Measurements from ENCODE around the gene FOLR3. TPM values are rescaled to one million over a fixed set of nuclear protein-coding genes. Genes with fewer than 3 reads are reported as not detected.
"Not testable (repeated sequence)": the region's sequence is repeated elsewhere in the genome, so short reads cannot be mapped to it uniquely, and the experiment has no call there.

The FOLR3 gene
- total RNA-seq, 1 donor from 2014 or later, result not detected

GRCh38 chr11:72177656-72178055 lies 42.1 kb downstream of the FOLR3 start:
- no peak overlapping the region for H3K4me3 ChIP-seq (ENCODE audit: low read depth, low read length)
- no peak for TF ChIP-seq CTCF (IDR thresholded peaks at IDR 0.05; ENCODE audit: insufficient read depth, low read length, poor library complexity, severe bottlenecking)
- no peaks in the 10 kb centered on the region for H3K36me3 ChIP-seq (ENCODE audit: control insufficient read depth, insufficient read depth, low read length)
- H3K27me3 ChIP-seq (ENCODE audit: control insufficient read depth, insufficient read depth, low read length), result no peaks in the 10 kb centered on the region
- DNase-seq (ENCODE audit: low read depth), result no peak

GRCh38 chr11:72179049-72179803 lies 43.7 kb downstream of the FOLR3 start:
- TF ChIP-seq CTCF (IDR thresholded peaks at IDR 0.05; ENCODE audit: insufficient read depth, low read length, poor library complexity, severe bottlenecking), result no peak
- DNase-seq (ENCODE audit: low read depth), result no peak
- Histone ChIP-seq H3K4me3 (ENCODE audit: low read depth, low read length) (no peak overlapping the region), H3K36me3 (ENCODE audit: control insufficient read depth, insufficient read depth, low read length) (no peaks in the 10 kb centered on the region), H3K27me3 (ENCODE audit: control insufficient read depth, insufficient read depth, low read length) (no peaks in the 10 kb centered on the region)

- no peaks in the 10 kb centered on the region for H3K36me3 ChIP-seq (ENCODE audit: control insufficient read depth, insufficient read depth, low read length)
- TF ChIP-seq CTCF (IDR thresholded peaks at IDR 0.05; ENCODE audit: insufficient read depth, low read length, poor library complexity, severe bottlenecking), result no peak
- DNase-seq (ENCODE audit: low read depth), result no peak
- H3K4me3 ChIP-seq (ENCODE audit: low read depth, low read length), result no peak overlapping the region
- H3K27me3 ChIP-seq (ENCODE audit: control insufficient read depth, insufficient read depth, low read length), result no peaks in the 10 kb centered on the region
Measured at GRCh38 chr11:72179804-72180396, 44.4 kb downstream of the FOLR3 start.

- DNase-seq (ENCODE audit: low read depth); H3K27me3 ChIP-seq (ENCODE audit: control insufficient read depth, insufficient read depth, low read length); H3K36me3 ChIP-seq (ENCODE audit: control insufficient read depth, insufficient read depth, low read length); H3K4me3 ChIP-seq (ENCODE audit: low read depth, low read length): not testable (repeated sequence)
Measured at GRCh38 chr11:72180892-72181552, 45.5 kb downstream of the FOLR3 start.

GRCh38 chr11:72181553-72181958 lies 46.0 kb downstream of the FOLR3 start:
- not testable (repeated sequence) for H3K27me3 ChIP-seq (ENCODE audit: control insufficient read depth, insufficient read depth, low read length); DNase-seq (ENCODE audit: low read depth); H3K4me3 ChIP-seq (ENCODE audit: low read depth, low read length); H3K36me3 ChIP-seq (ENCODE audit: control insufficient read depth, insufficient read depth, low read length)
- peak; percentile 33 for TF ChIP-seq CTCF (IDR thresholded peaks at IDR 0.05; ENCODE audit: insufficient read depth, low read length, poor library complexity, severe bottlenecking)

GRCh38 chr11:72188267-72188666 lies 52.7 kb downstream of the FOLR3 start:
- H3K27me3 ChIP-seq (ENCODE audit: control insufficient read depth, insufficient read depth, low read length), result no peaks in the 10 kb centered on the region
- no peak for DNase-seq (ENCODE audit: low read depth)
- no peak overlapping the region for H3K4me3 ChIP-seq (ENCODE audit: low read depth, low read length)
- no peak for TF ChIP-seq CTCF (IDR thresholded peaks at IDR 0.05; ENCODE audit: insufficient read depth, low read length, poor library complexity, severe bottlenecking)
- H3K36me3 ChIP-seq (ENCODE audit: control insufficient read depth, insufficient read depth, low read length), result no peaks in the 10 kb centered on the region
